Measurements from ENCODE around the gene TTK.
"Not testable (repeated sequence)": the region's sequence is repeated elsewhere in the genome, so short reads cannot be mapped to it uniquely, and the experiment has no call there.

The TTK gene

DNA sequence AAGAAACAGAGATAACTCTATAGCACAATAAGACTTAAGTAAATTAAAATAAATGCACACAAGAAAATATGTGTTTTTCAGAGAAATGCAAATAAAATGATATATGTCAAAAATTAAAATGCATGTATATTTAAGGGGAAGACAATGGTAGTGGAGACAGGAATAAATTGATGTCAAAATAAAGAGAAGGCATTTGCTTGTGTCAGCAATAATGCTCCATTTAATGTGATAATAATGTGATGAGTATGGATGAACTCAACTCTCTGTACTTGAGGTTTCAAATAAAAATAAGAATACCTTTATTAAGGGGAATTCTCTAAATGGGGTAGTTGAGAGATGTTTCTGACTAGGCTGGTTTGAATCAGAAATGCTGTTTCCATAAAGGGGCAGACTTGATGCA is 56.3 kb downstream of the TTK start:
- no peak for DNase-seq (ENCODE audit: low read depth)
- H3K4me3 ChIP-seq (replicated peaks; ENCODE audit: low read depth, low read length), result no peak overlapping the region
- TF ChIP-seq, protein P1, sequence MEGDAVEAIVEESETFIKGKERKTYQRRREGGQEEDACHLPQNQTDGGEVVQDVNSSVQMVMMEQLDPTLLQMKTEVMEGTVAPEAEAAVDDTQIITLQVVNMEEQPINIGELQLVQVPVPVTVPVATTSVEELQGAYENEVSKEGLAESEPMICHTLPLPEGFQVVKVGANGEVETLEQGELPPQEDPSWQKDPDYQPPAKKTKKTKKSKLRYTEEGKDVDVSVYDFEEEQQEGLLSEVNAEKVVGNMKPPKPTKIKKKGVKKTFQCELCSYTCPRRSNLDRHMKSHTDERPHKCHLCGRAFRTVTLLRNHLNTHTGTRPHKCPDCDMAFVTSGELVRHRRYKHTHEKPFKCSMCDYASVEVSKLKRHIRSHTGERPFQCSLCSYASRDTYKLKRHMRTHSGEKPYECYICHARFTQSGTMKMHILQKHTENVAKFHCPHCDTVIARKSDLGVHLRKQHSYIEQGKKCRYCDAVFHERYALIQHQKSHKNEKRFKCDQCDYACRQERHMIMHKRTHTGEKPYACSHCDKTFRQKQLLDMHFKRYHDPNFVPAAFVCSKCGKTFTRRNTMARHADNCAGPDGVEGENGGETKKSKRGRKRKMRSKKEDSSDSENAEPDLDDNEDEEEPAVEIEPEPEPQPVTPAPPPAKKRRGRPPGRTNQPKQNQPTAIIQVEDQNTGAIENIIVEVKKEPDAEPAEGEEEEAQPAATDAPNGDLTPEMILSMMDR (IDR thresholded peaks at IDR 0.05; ENCODE audit: low read length, missing control alignments), result no peak

DNA sequence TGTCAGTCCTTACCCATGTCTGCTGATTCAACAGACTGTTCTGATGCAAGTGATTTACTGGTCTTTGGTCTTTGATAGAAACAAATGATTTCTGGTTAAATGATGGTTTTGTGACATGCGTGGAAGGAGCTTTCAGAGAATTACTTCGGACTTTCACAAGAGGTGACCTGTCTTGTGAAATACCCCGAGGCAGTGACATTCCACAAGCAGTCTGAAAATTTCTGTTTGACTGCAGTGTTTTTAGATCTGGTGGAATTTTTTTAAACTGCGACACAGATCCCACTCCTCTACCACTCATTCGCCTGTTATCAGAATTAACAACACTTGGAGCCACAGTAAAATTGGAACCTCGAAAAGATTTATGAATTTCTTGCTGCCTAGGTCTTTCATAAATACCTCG is 63.7 kb downstream of the TTK start:
- H3K4me3 ChIP-seq (replicated peaks; ENCODE audit: low read depth, low read length); DNase-seq (ENCODE audit: low read depth): not testable (repeated sequence)

DNA sequence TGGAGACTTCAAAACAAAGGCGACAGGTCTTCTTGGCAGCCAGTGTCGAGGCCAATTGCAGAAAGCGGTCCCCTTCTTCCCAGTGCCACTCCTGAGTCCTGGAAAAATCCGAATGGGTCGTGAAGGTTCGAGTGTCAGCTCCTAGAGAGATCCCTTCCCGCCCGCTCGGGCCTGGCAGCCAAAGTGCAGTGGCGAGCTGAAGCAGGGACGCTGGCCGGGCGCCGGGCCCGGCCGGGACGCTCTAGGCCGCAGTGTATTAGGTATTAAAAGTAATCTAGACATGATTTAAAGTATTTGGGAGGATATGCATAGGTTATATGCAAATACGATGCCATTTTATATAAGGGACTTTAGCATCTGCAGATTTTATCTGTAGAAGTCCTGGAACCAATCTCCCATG is 66.0 kb downstream of the TTK start:
- H3K4me3 ChIP-seq (replicated peaks; ENCODE audit: low read depth, low read length); DNase-seq (ENCODE audit: low read depth): not testable (repeated sequence)

DNA sequence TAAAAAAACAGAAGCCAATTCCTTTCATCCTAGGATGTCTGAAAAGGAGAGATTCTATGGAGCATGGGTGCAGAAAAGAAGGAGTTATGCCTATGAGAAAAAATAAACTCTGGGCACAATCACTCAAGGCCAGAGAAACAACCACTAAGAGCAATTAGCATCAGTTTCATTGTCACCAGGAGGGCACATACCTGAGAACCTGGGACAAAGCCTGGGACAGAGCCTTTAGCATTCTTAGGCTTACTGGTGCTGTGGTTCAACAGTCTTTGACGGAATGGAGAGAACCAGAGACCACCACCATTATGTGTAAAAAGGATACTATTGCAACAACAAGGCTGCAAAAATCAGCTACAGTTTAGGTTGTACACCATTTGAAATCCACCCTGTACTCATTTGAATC is 72.6 kb downstream of the TTK start:
- no peak overlapping the region for H3K4me3 ChIP-seq (replicated peaks; ENCODE audit: low read depth, low read length)
- TF ChIP-seq, protein P1 (IDR thresholded peaks at IDR 0.05; ENCODE audit: low read length, missing control alignments), result no peak
- DNase-seq (ENCODE audit: low read depth), result no peak

DNA sequence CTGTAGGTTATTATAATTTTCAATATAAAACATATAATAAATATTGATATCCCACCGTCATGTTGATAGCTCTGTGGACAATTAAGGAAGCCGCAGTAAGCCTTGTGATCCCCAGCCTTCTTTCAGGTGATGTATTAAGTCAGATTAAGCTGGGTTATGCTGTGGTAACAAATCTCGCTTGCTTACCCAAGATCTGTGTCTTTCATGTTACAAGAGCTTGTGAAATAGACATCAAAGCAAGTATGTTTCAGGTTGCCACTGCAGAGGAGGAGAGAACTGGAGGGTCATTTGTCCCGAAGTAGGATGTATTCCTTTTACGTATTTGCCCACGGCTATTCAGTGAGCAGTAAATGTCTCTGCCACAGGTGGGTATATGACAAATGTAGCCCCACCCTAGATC is 84.2 kb downstream of the TTK start:
- DNase-seq (ENCODE audit: low read depth), result no peak
- no peak overlapping the region for H3K4me3 ChIP-seq (replicated peaks; ENCODE audit: low read depth, low read length)
- TF ChIP-seq, protein P1 (IDR thresholded peaks at IDR 0.05; ENCODE audit: low read length, missing control alignments), result no peak

DNA sequence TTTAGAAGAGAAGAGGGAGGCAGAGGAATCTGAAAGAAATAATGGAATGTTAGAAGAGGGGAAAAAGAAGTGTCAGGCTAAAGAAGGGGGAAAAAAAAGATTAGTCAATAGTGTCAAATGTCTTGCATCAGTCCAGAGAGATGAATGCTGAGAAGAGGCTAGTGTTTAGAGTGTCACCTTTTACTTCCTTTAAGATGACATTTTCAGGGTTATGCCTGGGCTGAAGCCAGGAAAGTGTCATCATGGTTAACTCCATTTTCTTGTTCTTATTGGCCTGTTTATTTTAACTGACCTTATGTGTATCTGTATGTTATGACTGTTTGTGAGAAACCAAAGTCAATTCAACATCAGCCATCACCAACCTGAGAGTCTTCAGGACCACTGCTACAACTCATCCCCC is 87.1 kb downstream of the TTK start:
- TF ChIP-seq, protein P1 (IDR thresholded peaks at IDR 0.05; ENCODE audit: low read length, missing control alignments), result no peak
- no peak overlapping the region for H3K4me3 ChIP-seq (replicated peaks; ENCODE audit: low read depth, low read length)
- no peak for DNase-seq (ENCODE audit: low read depth)
